T-cell (primary cell): Measurements from ENCODE around the gene TST. TPM values are rescaled to one million over a fixed set of nuclear protein-coding genes. Genes with fewer than 3 reads are reported as not detected.

Source experiments
- ATAC-seq, 4 experiments: fragments of 200-7000 bp in 3 of 4; fragments of 150-1000 bp in 1 of 4; cut with Tn5 transposase; replicated peaks in 1 of 4; 1 replicate in 3 of 4; 2 replicates in 1 of 4; pipeline ENCODE4 v1.10.0; 2021; ENCODE audit warnings: moderate library complexity in 3 of 4, mild to moderate bottlenecking in 2 of 4, moderate number of reproducible peaks in 1 of 4
- CTCF ChIA-PET, 2 donors: fragments of 300-600 bp; sonication (Branson Sonifier 250); formaldehyde crosslinking; loops; one replicate each; lab custom pipeline; 2022; ENCODE audit warnings: antibody characterized with exemption in 2 of 2; lab: Charles Lee
- POLR2A ChIA-PET, 2 donors: fragments of 300-600 bp; sonication (Branson Sonifier 250); formaldehyde crosslinking; loops; one replicate each; lab custom pipeline; 2022; ENCODE audit warnings: antibody characterized with exemption in 2 of 2; lab: Charles Lee
- DNase-seq, 35 experiments: peaks; one replicate each; pipeline versions ENCODE4 v3.0.0 to v3.0.0-alpha.2; 2013 to 2023
- H3K27ac ChIP-seq: one replicate; pipeline ENCODE4 v1.5.1; 2013; ENCODE audit warnings: low read length
- H3K27me3 ChIP-seq, 2 experiments: replicated peaks in 1 of 2; 1 replicate in 1 of 2; 2 replicates in 1 of 2; pipeline versions ENCODE4 v1.6.1 to v1.7.0; 2013; ENCODE audit warnings: low read length in 1 of 2, mixed read lengths in 1 of 2; ENCODE audit not compliant: control insufficient read depth in 2 of 2, insufficient read depth in 2 of 2; ENCODE audit errors: extremely low read depth in 1 of 2
- H3K36me3 ChIP-seq, 2 donors: 1 replicate in 1 of 2; 2 replicates in 1 of 2; pipeline versions ENCODE4 v1.6.1 to v1.7.0; 2013; ENCODE audit warnings: low read length in 1 of 2; ENCODE audit not compliant: control insufficient read depth in 2 of 2, insufficient read depth in 1 of 2; ENCODE audit errors: extremely low read depth in 1 of 2
- H3K4me1 ChIP-seq, 2 experiments: 1 replicate in 1 of 2; 2 replicates in 1 of 2; pipeline versions ENCODE4 v1.6.1 to v1.7.0; 2013; ENCODE audit warnings: low read length in 2 of 2, mixed read lengths in 1 of 2; ENCODE audit not compliant: insufficient read depth in 2 of 2, control insufficient read depth in 1 of 2; ENCODE audit errors: extremely low read depth in 1 of 2
- H3K4me3 ChIP-seq, 2 donors: 1 replicate in 1 of 2; 2 replicates in 1 of 2; pipeline versions ENCODE4 v1.5.1 to v1.7.0; 2013; ENCODE audit warnings: mild to moderate bottlenecking in 2 of 2, low read length in 1 of 2, moderate library complexity in 1 of 2; ENCODE audit not compliant: control insufficient read depth in 1 of 2; ENCODE audit errors: extremely low read depth in 1 of 2
- H3K9me3 ChIP-seq: 2 replicates; pipeline ENCODE4 v1.7.0; 2013
- H3K27ac Mint-ChIP-seq, 2 donors: one replicate each; pipeline ENCODE4 v1.8.0; 2020 to 2021; ENCODE audit warnings: mild to moderate bottlenecking in 2 of 2, mixed read lengths in 2 of 2
- H3K27me3 Mint-ChIP-seq, 2 donors: one replicate each; pipeline ENCODE4 v1.8.0; 2021 to 2022; ENCODE audit warnings: mixed read lengths in 2 of 2
- H3K36me3 Mint-ChIP-seq: one replicate; pipeline ENCODE4 v1.8.0; 2021; ENCODE audit warnings: mixed read lengths
- H3K4me1 Mint-ChIP-seq, 3 donors: one replicate each; pipeline ENCODE4 v1.8.0; 2020 to 2022; ENCODE audit warnings: mixed read lengths in 3 of 3, mild to moderate bottlenecking in 1 of 3
- H3K4me3 Mint-ChIP-seq, 3 donors: one replicate each; pipeline ENCODE4 v1.8.0; 2020 to 2022; ENCODE audit warnings: mild to moderate bottlenecking in 3 of 3, mixed read lengths in 3 of 3, moderate library complexity in 3 of 3
- H3K9me3 Mint-ChIP-seq, 3 donors: one replicate each; pipeline ENCODE4 v1.8.0; 2020 to 2022; ENCODE audit warnings: mixed read lengths in 3 of 3
- WGBS: methylation state at CpG from one replicate; pipeline ENCODE4 v1.1.5; 2013; ENCODE audit warnings: missing lambda C conversion rate; ENCODE audit not compliant: insufficient coverage; 5-methylcytosine and 5-hydroxymethylcytosine counted together
- total RNA-seq, 35 experiments: library from RNA in 6 of 35; stranded (reverse) in 6 of 35; fragments of 120-200 nt in 1 of 35; gene quantifications; one replicate each; pipeline versions ENCODE4 v1.2.1 to v1.2.4 and lab custom pipeline; 2013 to 2026

TST gene
- total RNA-seq, 5 donors from 2014 or later (not counting 1 experiment from before 2014, with no cell fraction given): 0.61 to 2.2 (median 1.0) TPM

DNA sequence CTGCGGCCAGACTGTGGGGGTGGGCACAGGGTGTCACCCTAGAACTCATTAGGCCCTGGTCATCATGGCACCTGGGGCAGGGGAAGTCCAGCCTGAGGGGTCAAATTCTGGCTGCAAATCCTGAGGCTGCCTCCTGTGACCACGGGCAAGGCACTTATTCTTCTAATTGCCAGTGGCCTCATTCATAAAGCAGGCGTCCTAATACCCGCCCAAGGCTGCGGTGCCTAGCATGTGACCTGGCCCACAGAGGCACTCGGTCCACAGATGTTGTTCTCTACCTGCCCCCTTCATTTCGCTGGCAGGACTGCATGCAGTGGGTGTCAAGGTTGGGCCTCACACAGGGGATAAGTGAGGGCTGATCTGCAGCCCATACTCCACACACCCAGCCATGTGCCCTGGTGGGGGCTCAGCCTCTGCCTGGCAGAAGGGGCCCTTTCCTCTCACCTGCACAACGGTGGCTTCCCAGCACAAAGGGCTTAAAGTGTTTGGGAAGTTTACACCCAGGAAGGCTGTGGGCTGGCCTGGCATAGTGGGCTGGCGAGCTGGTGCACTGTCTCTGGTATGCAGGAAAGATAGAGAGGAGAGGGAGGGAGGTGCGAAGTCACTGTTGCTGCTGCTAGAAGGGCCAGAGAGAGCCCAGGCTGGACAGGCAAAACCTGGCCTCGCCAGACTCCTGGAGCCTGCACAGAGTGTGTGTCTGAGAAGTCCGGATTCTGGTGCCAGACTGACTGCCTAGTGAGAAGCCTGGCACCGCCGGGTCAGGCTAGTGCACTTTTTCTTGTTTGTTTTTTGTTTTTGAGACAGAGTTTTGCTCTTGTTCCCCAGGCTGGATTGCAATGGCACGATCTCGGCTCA is 3.5 kb upstream of the TST start:
- no peaks in the 10 kb centered on the region for H3K36me3 Mint-ChIP-seq
- 90% methylated on average over 11 of the region's 16 CpGs for WGBS
- Histone ChIP-seq H3K36me3 (no peaks in the 10 kb centered on the region), H3K4me3 (no peak overlapping the region), H3K4me1 (peaks cover 0 to 27% of the 10 kb centered on the region in 2 experiments), H3K27ac (no peak overlapping the region), H3K27me3 (peaks cover 0 to 23% of the 10 kb centered on the region in 2 experiments), H3K9me3 (no peaks in the 10 kb centered on the region)
- H3K27ac Mint-ChIP-seq: no peak overlapping the region
- DNase-seq: no peak
- no peak for ATAC-seq
- ChIA-PET POLR2A (no interaction called here), CTCF (no interaction called here)
- peaks cover 0 to 16% (median 6%) of the 10 kb centered on the region in 3 donors for H3K4me1 Mint-ChIP-seq
- H3K4me3 Mint-ChIP-seq: no peak overlapping the region
- H3K9me3 Mint-ChIP-seq: no peaks in the 10 kb centered on the region
- peaks cover 4 to 7% of the 10 kb centered on the region in 2 donors for H3K27me3 Mint-ChIP-seq

DNA sequence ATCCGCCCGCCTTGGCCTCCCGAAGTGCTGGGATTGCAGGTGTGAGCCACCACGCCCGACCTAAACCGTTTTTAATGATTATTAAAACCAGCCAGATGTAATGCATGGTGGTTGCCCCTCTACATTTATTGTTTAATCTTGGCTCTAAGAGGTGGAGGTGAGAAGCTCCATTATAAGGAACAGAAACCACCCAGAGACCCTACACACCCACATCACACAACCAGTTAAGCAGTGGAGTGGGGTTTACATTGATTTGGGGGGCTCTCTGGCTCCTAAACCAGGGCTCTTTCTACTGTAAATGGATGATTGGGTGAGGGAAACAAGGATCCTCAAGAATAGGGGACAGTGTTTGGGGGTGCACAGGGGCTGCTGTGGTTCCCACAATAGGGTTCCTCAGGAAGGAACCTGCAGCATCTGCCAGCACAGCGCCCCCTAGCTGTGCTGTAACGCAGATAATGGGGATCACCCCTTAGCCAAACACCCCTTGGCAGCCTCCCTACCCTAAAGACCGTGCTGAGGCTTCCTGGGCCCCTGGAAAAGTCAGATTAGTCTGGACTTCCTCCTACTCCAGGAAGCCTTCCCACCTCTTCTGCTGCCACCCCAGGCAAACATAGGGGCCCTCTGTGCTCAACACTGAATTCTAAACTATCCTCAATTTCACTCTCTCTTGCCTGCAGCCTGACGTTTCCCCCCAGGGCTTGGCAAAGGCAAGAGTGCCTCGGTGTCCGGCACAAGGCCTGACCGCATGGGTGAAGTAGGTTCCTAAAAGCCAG is 2.6 kb upstream of the TST start:
- POLR2A ChIA-PET: no interaction called here
- Histone ChIP-seq H3K9me3 (no peaks in the 10 kb centered on the region), H3K36me3 (no peaks in the 10 kb centered on the region), H3K27ac (no peak overlapping the region), H3K4me1 (peaks cover 0 to 27% of the 10 kb centered on the region in 2 experiments), H3K4me3 (no peak overlapping the region), H3K27me3 (peaks cover 0 to 23% of the 10 kb centered on the region in 2 experiments)
- no peaks in the 10 kb centered on the region for H3K36me3 Mint-ChIP-seq
- CTCF ChIA-PET: interaction anchor here in 1 of 2 donors (1.3 kb wide), 1 partner anchor 25 kb away, joined by 3 read pairs; no protein-coding TSS in a partner anchor
- peak overlapping the region; percentile 36 to 66 (median 58) for H3K4me3 Mint-ChIP-seq
- H3K9me3 Mint-ChIP-seq: no peaks in the 10 kb centered on the region
- no peak overlapping the region for H3K27ac Mint-ChIP-seq
- 54% methylated on average over 7 of the region's 13 CpGs for WGBS
- DNase-seq (peak in 31 of 35 experiments; percentile 13 to 80 (median 40)), ATAC-seq (peak; percentile 31 to 61 (median 44))
- peaks cover 0 to 16% (median 6%) of the 10 kb centered on the region in 3 donors for H3K4me1 Mint-ChIP-seq
- peaks cover 4 to 8% of the 10 kb centered on the region in 2 donors for H3K27me3 Mint-ChIP-seq

DNA sequence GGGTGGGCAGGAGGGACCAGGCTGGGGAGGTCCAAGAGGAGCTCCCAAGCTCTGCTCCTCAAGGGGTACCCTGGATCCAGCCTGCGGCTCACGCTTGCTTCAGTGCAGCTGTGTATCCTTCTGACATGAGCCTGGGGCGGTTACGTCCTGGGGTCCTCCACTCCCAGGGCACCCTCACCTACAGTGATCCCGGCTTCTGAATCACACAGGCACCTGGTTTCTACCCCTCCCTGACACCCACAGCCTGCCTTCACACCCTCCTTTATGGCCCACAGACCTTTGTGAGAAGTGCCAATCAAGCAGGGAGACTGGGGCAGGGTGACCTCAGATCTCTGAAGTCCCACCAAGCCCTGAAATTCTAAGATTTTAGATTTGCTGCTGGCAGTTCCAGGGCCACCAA is 1.8 kb upstream of the TST start:
- H3K4me1 Mint-ChIP-seq: peaks cover 0 to 16% (median 6%) of the 10 kb centered on the region in 3 donors
- H3K27me3 ChIP-seq: peaks cover 0 to 23% of the 10 kb centered on the region in 2 experiments
- peak overlapping the region in 1 of 3 donors; percentile 79 for H3K4me3 Mint-ChIP-seq
- no peak overlapping the region for H3K27ac ChIP-seq
- POLR2A ChIA-PET: no interaction called here
- no peak overlapping the region for H3K27ac Mint-ChIP-seq
- peaks cover 4 to 9% of the 10 kb centered on the region in 2 donors for H3K27me3 Mint-ChIP-seq
- DNase-seq (no peak), ATAC-seq (no peak)
- no peaks in the 10 kb centered on the region for H3K9me3 Mint-ChIP-seq
- no peaks in the 10 kb centered on the region for H3K36me3 ChIP-seq
- H3K9me3 ChIP-seq: no peaks in the 10 kb centered on the region
- 93% methylated on average over 5 of the region's 5 CpGs for WGBS
- CTCF ChIA-PET: interaction anchor here in 1 of 2 donors (1.3 kb wide), 1 partner anchor 24 kb away, joined by 3 read pairs; no protein-coding TSS in a partner anchor
- H3K36me3 Mint-ChIP-seq: no peaks in the 10 kb centered on the region
- H3K4me1 ChIP-seq: peaks cover 0 to 27% of the 10 kb centered on the region in 2 experiments
- H3K4me3 ChIP-seq: no peak overlapping the region

DNA sequence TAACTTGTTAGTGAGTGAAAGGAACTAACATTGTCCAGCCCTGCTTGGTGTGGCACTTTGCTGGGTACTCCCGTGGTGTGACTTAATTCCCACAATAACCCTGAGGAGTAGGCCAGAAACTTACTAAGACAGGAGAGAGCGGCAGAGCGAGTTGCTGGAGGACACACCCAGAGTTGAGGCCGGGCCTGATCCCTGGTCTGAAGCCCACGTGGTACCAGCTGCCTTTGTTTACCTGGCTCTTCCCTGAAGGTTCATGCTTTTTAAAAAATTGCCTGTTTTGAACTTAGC is 889 bp upstream of the TST start:
- DNase-seq (no peak), ATAC-seq (peak in 1 of 4 experiments; percentile 11)
- no peaks in the 10 kb centered on the region for H3K9me3 Mint-ChIP-seq
- H3K27ac Mint-ChIP-seq: peak overlapping the region in 1 of 2 donors; percentile 49
- peaks cover 4 to 9% of the 10 kb centered on the region in 2 donors for H3K27me3 Mint-ChIP-seq
- Histone ChIP-seq H3K27me3 (peaks cover 0 to 23% of the 10 kb centered on the region in 2 experiments), H3K9me3 (no peaks in the 10 kb centered on the region), H3K4me3 (peak overlapping the region; percentile 46 to 66), H3K27ac (no peak overlapping the region), H3K36me3 (no peaks in the 10 kb centered on the region), H3K4me1 (peaks cover 0 to 27% of the 10 kb centered on the region in 2 experiments)
- ChIA-PET CTCF (interaction anchor here in 1 of 2 donors (1.3 kb wide), 1 partner anchor 23 kb away, joined by 3 read pairs; no protein-coding TSS in a partner anchor), POLR2A (no interaction called here)
- whole genome bisulfite sequencing: 10% methylated on average over 5 of the region's 5 CpGs
- no peaks in the 10 kb centered on the region for H3K36me3 Mint-ChIP-seq
- H3K4me1 Mint-ChIP-seq: peaks cover 4 to 16% (median 6%) of the 10 kb centered on the region in 3 donors
- peak overlapping the region; percentile 74 to 82 (median 79) for H3K4me3 Mint-ChIP-seq

DNA sequence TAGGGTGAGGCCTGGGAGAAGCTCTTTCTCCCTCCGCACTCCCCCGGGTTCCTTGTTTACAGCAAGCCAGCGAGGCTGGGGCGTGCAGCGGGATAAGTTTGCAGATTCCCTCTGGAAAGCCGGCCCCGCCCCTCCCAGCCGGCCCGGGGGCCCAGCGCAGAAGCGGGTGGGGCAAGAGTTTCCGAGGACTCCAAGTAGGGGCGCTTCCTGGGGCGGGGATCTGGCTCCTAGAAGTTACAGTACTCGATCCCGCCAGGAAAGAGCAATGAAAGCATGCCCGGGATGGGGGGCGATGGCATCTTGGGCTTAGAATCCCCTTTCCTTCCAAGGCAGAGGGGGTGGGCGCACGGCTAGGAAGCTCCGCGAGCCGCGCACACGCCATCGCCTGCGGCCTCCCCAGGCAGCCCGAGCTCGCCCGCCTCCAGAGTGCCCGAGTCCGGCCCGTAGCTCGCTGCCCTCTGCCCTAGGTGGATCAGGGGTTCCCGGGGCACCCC is 385 bp downstream of the TST start:
- ChIA-PET CTCF (no interaction called here), POLR2A (interaction anchor here in 1 of 2 donors (0.5 kb wide), 1 partner anchor 1085 kb away, joined by 5 read pairs; no protein-coding TSS in a partner anchor)
- Histone ChIP-seq H3K9me3 (no peaks in the 10 kb centered on the region), H3K27ac (no peak overlapping the region), H3K27me3 (peaks cover 0 to 27% of the 10 kb centered on the region in 2 experiments), H3K36me3 (no peaks in the 10 kb centered on the region), H3K4me3 (peak overlapping the region; percentile 20 to 30), H3K4me1 (peaks cover 0 to 27% of the 10 kb centered on the region in 2 experiments)
- Mint-ChIP-seq H3K27ac (no peak overlapping the region), H3K4me1 (peaks cover 4 to 16% (median 6%) of the 10 kb centered on the region in 3 donors), H3K36me3 (no peaks in the 10 kb centered on the region), H3K27me3 (peaks cover 4 to 9% of the 10 kb centered on the region in 2 donors), H3K9me3 (no peaks in the 10 kb centered on the region), H3K4me3 (peak overlapping the region; percentile 70 to 77 (median 73))
- DNase-seq (no peak), ATAC-seq (peak in 3 of 4 experiments; percentile 4 to 27 (median 11))
- WGBS: 10% methylated on average over 30 of the region's 35 CpGs
